Keratinocyte (primary cell): ENCODE results near the gene DMD. TPM values are rescaled to one million over a fixed set of nuclear protein-coding genes. Genes with fewer than 3 reads are reported as not detected.
"Not testable (repeated sequence)": the region's sequence is repeated elsewhere in the genome, so short reads cannot be mapped to it uniquely, and the experiment has no call there.

Experiments used
- DNase-seq: peaks from one replicate; pipeline ENCODE4 v3.0.0-alpha.2; 2011; ENCODE audit warnings: low read depth, missing footprints, low spot score
- FAIRE-seq: peaks from 2 replicates; lab custom pipeline; 2011; peaks lifted over from hg19 to GRCh38; lab: Jason Lieb, UNC
- H2AFZ ChIP-seq: 2 replicates; pipeline ENCODE4 v1.6.0; 2012; ENCODE audit warnings: low read length, control low read depth, inconsistent platforms; ENCODE audit not compliant: control insufficient read depth
- H3K27ac ChIP-seq: 2 replicates; pipeline ENCODE4 v1.5.1; 2011; ENCODE audit warnings: low read length; ENCODE audit not compliant: control insufficient read depth, insufficient read depth
- H3K27me3 ChIP-seq: 3 replicates; pipeline ENCODE4 v1.6.0; 2011; ENCODE audit warnings: low read length; ENCODE audit not compliant: control insufficient read depth, insufficient read depth; ENCODE audit errors: extremely low read depth
- H3K36me3 ChIP-seq, 2 experiments: 2 replicates in 1 of 2; 3 replicates in 1 of 2; pipeline ENCODE4 v1.5.1; 2011; ENCODE audit warnings: low read length in 2 of 2, mild to moderate bottlenecking in 1 of 2; ENCODE audit not compliant: control insufficient read depth in 2 of 2, insufficient read depth in 2 of 2; ENCODE audit errors: extremely low read depth in 1 of 2
- H3K4me1 ChIP-seq: 3 replicates; pipeline ENCODE4 v1.5.1; 2011; ENCODE audit warnings: low read length; ENCODE audit not compliant: control insufficient read depth, insufficient read depth; ENCODE audit errors: extremely low read depth
- H3K4me2 ChIP-seq: 3 replicates; pipeline ENCODE4 v1.6.0; 2011; ENCODE audit warnings: low read depth, low read length; ENCODE audit not compliant: control insufficient read depth, insufficient read depth; ENCODE audit errors: extremely low read depth
- H3K4me3 ChIP-seq, 3 experiments: fragments of 200-600 bp in 1 of 3; sonication (generic) in 1 of 3; 2 replicates in 2 of 3; 3 replicates in 1 of 3; pipeline ENCODE4 v1.5.1; 2011 to 2016; ENCODE audit warnings: low read length in 3 of 3, mild to moderate bottlenecking in 3 of 3, control low read depth in 2 of 3, inconsistent platforms in 1 of 3, low read depth in 1 of 3, mixed read lengths in 1 of 3, mixed run types in 1 of 3, moderate library complexity in 1 of 3; ENCODE audit not compliant: control insufficient read depth in 2 of 3, insufficient read depth in 2 of 3; ENCODE audit errors: extremely low read depth in 1 of 3
- H3K79me2 ChIP-seq: 2 replicates; pipeline ENCODE4 v1.6.0; 2012; ENCODE audit warnings: low read length; ENCODE audit not compliant: control insufficient read depth, insufficient read depth
- H3K9ac ChIP-seq: 3 replicates; pipeline ENCODE4 v1.6.0; 2011; ENCODE audit warnings: low read length; ENCODE audit not compliant: control insufficient read depth, insufficient read depth; ENCODE audit errors: extremely low read depth
- H3K9me1 ChIP-seq: 3 replicates; pipeline ENCODE4 v1.6.0; 2011; ENCODE audit warnings: low read length; ENCODE audit not compliant: control insufficient read depth, insufficient read depth; ENCODE audit errors: extremely low read depth
- H3K9me3 ChIP-seq: 2 replicates; pipeline ENCODE4 v1.5.1; 2012; ENCODE audit warnings: low read depth, low read length; ENCODE audit not compliant: control insufficient read depth
- H4K20me1 ChIP-seq: 3 replicates; pipeline ENCODE4 v1.6.0; 2011; ENCODE audit warnings: low read length; ENCODE audit not compliant: control insufficient read depth, insufficient read depth; ENCODE audit errors: extremely low read depth
- CTCF ChIP-seq, 3 experiments: IDR thresholded peaks in 1 of 3; conservative IDR thresholded peaks in 1 of 3; optimal IDR thresholded peaks in 1 of 3; 2 replicates in 2 of 3; 3 replicates in 1 of 3; pipeline versions ENCODE3 to v1.5.1; 2011; ENCODE audit warnings: low read length in 3 of 3, mild to moderate bottlenecking in 3 of 3, moderate library complexity in 2 of 3, control low read depth in 1 of 3, inconsistent platforms in 1 of 3; ENCODE audit not compliant: insufficient read depth in 2 of 3; ENCODE audit errors: extremely low read depth in 1 of 3
- EZH2 ChIP-seq: IDR thresholded peaks from one replicate; pipeline ENCODE4 v1.6.1; 2012; ENCODE audit warnings: inconsistent platforms, mild to moderate bottlenecking, low read length, moderate library complexity
- dilution Hi-C: fragments of 300-500 bp; cut with MboI; formaldehyde crosslinking; loops from one replicate; pipeline ENCODE4 v1.7.0; 2020; ENCODE audit warnings: low sequenced_read_pairs; ENCODE audit not compliant: extremely low pct_ligation_motif_present
- polyA plus RNA-seq, 5 experiments: library from polyadenylated mRNA; depleted of rRNA in 3 of 5; stranded (reverse) in 3 of 5; stranded (forward) in 1 of 5; unstranded in 1 of 5; fragments of >200 nt; gene quantifications; 1 replicate in 1 of 5; 2 replicates in 3 of 5; 3 replicates in 1 of 5; pipeline versions ENCODE4 v1.2.1 to v1.2.3, GENCODE V29; 2011 to 2012; ENCODE audit warnings: missing spikeins in 2 of 5, low read depth in 1 of 5, low replicate concordance in 1 of 5

DMD gene
- polyA plus RNA-seq, 1 donor (not counting 4 experiments of a cell fraction or from before 2014, with no cell fraction given) = 8.9 TPM

- dilution Hi-C loops = no loop called here
- Histone ChIP-seq H3K27ac (no peak overlapping the region), H3K79me2 (no peaks in the 10 kb centered on the region), H3K4me3 (no peak overlapping the region), H3K9me1 (no peaks in the 10 kb centered on the region), H4K20me1 (no peaks in the 10 kb centered on the region), H3K9me3 (no peaks in the 10 kb centered on the region), H3K27me3 (no peaks in the 10 kb centered on the region), H3K9ac (no peak overlapping the region), H2AFZ (no peak overlapping the region), H3K4me1 (no peaks in the 10 kb centered on the region), H3K36me3 (no peaks in the 10 kb centered on the region), H3K4me2 (no peak overlapping the region)
- no peak for DNase-seq
- FAIRE-seq = no peak
- TF ChIP-seq EZH2 (no peak), CTCF (optimal IDR thresholded peaks at IDR 0.05 in 1 of 3, IDR thresholded peaks at IDR 0.05 in 1 of 3, conservative IDR thresholded peaks at IDR 0.05 in 1 of 3; ENCODE audit: extremely low read depth in 1 of 3, insufficient read depth in 2 of 3, low read length in 3 of 3) (no peak)
These were observed 133.1 kb downstream of the DMD start for GRCh38 chrX:33078273-33078672.

- H3K9ac ChIP-seq, dilution Hi-C loops: not testable (repeated sequence)
These were observed 137.7 kb downstream of the DMD start for GRCh38 chrX:33073660-33074059.

GRCh38 chrX:33065415-33065814, 145.9 kb downstream of the DMD start:
- TF ChIP-seq CTCF (optimal IDR thresholded peaks at IDR 0.05 in 1 of 3, IDR thresholded peaks at IDR 0.05 in 1 of 3, conservative IDR thresholded peaks at IDR 0.05 in 1 of 3; ENCODE audit: extremely low read depth in 1 of 3, insufficient read depth in 2 of 3, low read length in 3 of 3) (no peak), EZH2 (no peak)
- dilution Hi-C loops = no loop called here
- H3K4me1 ChIP-seq = no peaks in the 10 kb centered on the region
- H3K27ac ChIP-seq = no peak overlapping the region
- no peaks in the 10 kb centered on the region for H3K27me3 ChIP-seq
- DNase-seq = no peak
- H3K36me3 ChIP-seq = no peaks in the 10 kb centered on the region
- no peaks in the 10 kb centered on the region for H4K20me1 ChIP-seq
- no peak overlapping the region for H3K4me2 ChIP-seq
- no peak overlapping the region for H3K9ac ChIP-seq
- no peak for FAIRE-seq
- H3K9me1 ChIP-seq = no peaks in the 10 kb centered on the region
- H3K9me3 ChIP-seq = no peaks in the 10 kb centered on the region
- no peaks in the 10 kb centered on the region for H3K79me2 ChIP-seq
- no peak overlapping the region for H3K4me3 ChIP-seq
- H2AFZ ChIP-seq = no peak overlapping the region

More at GRCh38 chrX:33073660-33074059, 137.7 kb downstream of the DMD start:
- DNase-seq, H3K9me3 ChIP-seq, H4K20me1 ChIP-seq, H3K79me2 ChIP-seq, H3K27ac ChIP-seq, FAIRE-seq, H3K27me3 ChIP-seq, H3K4me3 ChIP-seq, H2AFZ ChIP-seq, H3K4me1 ChIP-seq, H3K4me2 ChIP-seq, H3K36me3 ChIP-seq, H3K9me1 ChIP-seq: not testable (repeated sequence)
